Panc1 (cell line): ENCODE results near the gene EPYC. TPM values are rescaled to one million over a fixed set of nuclear protein-coding genes. Genes with fewer than 3 reads are reported as not detected.

ENCODE experiments used
- ATAC-seq: fragments of 200-7000 bp; cut with Tn5 transposase; 2 replicates; pipeline ENCODE4 v1.9.1; 2020; ENCODE audit warnings: mild to moderate bottlenecking, moderate library complexity
- BruUV-seq: library from RNA; stranded (reverse); fragments of 400-500 nt; replicated peaks from 2 replicates; lab custom pipeline; 2021; lab: Mats Ljungman, UMichigan
- CTCF ChIA-PET: fragments of 300-600 bp; sonication (Branson Sonifier 250); formaldehyde crosslinking; loops from one replicate; lab custom pipeline; 2022; ENCODE audit warnings: antibody characterized with exemption; lab: Charles Lee
- POLR2A ChIA-PET: fragments of 300-600 bp; sonication (Branson Sonifier 250); formaldehyde crosslinking; loops from one replicate; lab custom pipeline; 2022; ENCODE audit warnings: antibody characterized with exemption; lab: Charles Lee
- DNase-seq: peaks from one replicate; pipeline ENCODE4 v3.0.0-alpha.2; 2010; ENCODE audit warnings: low read depth, low spot score
- H3K27ac ChIP-seq: 2 replicates; pipeline ENCODE4 v1.5.1; 2011; ENCODE audit warnings: mild to moderate bottlenecking, low read length, inconsistent platforms
- H3K27me3 ChIP-seq: fragments of 200-500 bp; sonication (Bioruptor generic); 2 replicates; pipeline ENCODE4 v1.6.0; 2014; ENCODE audit warnings: low read length, inconsistent platforms; ENCODE audit not compliant: control insufficient read depth, insufficient read depth
- H3K36me3 ChIP-seq: fragments of 200-500 bp; sonication (Bioruptor generic); 2 replicates; pipeline ENCODE4 v1.5.1; 2014; ENCODE audit warnings: inconsistent platforms, mild to moderate bottlenecking, low read length, moderate library complexity; ENCODE audit not compliant: control insufficient read depth, insufficient read depth
- H3K4me1 ChIP-seq: 2 replicates; pipeline ENCODE4 v1.5.1; 2011; ENCODE audit warnings: inconsistent platforms, mild to moderate bottlenecking, low read length, moderate library complexity; ENCODE audit not compliant: control insufficient read depth, insufficient read depth
- H3K4me3 ChIP-seq, 2 experiments: 2 replicates each; pipeline ENCODE4 v1.5.1; 2011 to 2012; ENCODE audit warnings: low read depth in 2 of 2, low read length in 2 of 2, mild to moderate bottlenecking in 2 of 2, inconsistent platforms in 1 of 2, moderate library complexity in 1 of 2
- H3K9me3 ChIP-seq: fragments of 200-500 bp; sonication (Bioruptor generic); 2 replicates; pipeline ENCODE4 v1.5.1; 2014; ENCODE audit warnings: low read depth, mild to moderate bottlenecking, inconsistent platforms, low read length, moderate library complexity; ENCODE audit not compliant: control insufficient read depth, insufficient read depth
- POLR2AphosphoS5 ChIP-seq: IDR thresholded peaks from 2 replicates; pipeline ENCODE4 v1.6.1; 2012; ENCODE audit warnings: mild to moderate bottlenecking, low read depth, low read length, moderate library complexity
- SIN3A ChIP-seq: IDR thresholded peaks from 2 replicates; pipeline ENCODE4 v1.6.1; 2012; ENCODE audit warnings: low read depth, mild to moderate bottlenecking, low read length, moderate library complexity, borderline replicate concordance; ENCODE audit not compliant: insufficient read depth
- TCF7L2 ChIP-seq: IDR thresholded peaks from 2 replicates; pipeline ENCODE4 v1.6.1; 2011; ENCODE audit warnings: mild to moderate bottlenecking, low read depth, low read length, inconsistent platforms
- in situ Hi-C: cut with HindIII; loops from 2 replicates; pipeline ENCODE4 v1.10.0; 2016; ENCODE audit warnings: low sequenced_read_pairs, low pct_unique_long_range_greater_than_20kb
- intact Hi-C: fragments of 100-400 bp; cut with micrococcal nuclease; formaldehyde crosslinking; loops from one replicate; pipeline ENCODE4 v1.10.0; 2022; ENCODE audit not compliant: unreplicated experiment
- total RNA-seq: library from RNA; stranded (reverse); gene quantifications from one replicate; pipeline ENCODE4 v1.2.1, GENCODE V29; 2021; ENCODE audit not compliant: unreplicated experiment
- TF ChIP-seq, protein P1 (sequence below), 2 experiments: IDR thresholded peaks; 2 replicates each; pipeline ENCODE4 v1.6.1; 2011 to 2012; ENCODE audit warnings: low read depth in 2 of 2, control low read depth in 1 of 2, low read length in 1 of 2, mild to moderate bottlenecking in 1 of 2, moderate library complexity in 1 of 2; ENCODE audit not compliant: insufficient read depth in 1 of 2
- TF ChIP-seq, protein P2 (sequence below): fragments of 450-650 bp; IDR thresholded peaks from 2 replicates; pipeline ENCODE4 v1.5.1; 2017; ENCODE audit warnings: mild to moderate bottlenecking

Gene EPYC
- total RNA-seq, 1 experiment from 2014 or later, result not detected

DNA sequence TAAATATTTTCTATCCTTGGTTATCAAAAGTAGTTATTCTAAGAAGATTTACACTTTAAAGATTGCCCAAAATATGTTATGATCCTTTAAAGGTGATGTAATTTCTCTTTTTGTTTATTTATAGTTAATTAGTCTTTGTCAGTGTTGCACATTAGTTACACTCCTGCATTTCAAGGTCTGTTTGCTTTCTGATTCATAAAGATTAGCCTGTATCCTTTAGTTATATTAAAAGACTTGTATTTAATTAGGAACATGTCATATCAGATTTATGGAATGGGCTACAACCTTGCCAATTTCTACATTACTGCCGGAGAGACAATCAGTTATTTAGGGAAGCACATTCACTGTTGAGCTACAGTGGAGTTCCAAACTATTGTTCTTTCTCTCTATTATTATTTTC is 3.5 kb downstream of the EPYC start:
- Histone ChIP-seq H3K27ac (no peak overlapping the region), H3K9me3 (no peaks in the 10 kb centered on the region), H3K4me1 (no peaks in the 10 kb centered on the region), H3K27me3 (no peaks in the 10 kb centered on the region), H3K4me3 (no peak overlapping the region), H3K36me3 (no peaks in the 10 kb centered on the region; the same call in 1 of the 2 replicates)
- ChIA-PET CTCF (no interaction called here), POLR2A (no interaction called here)
- intact Hi-C loops, result no loop called here
- ATAC-seq, result no peak
- no peak for TF ChIP-seq TCF7L2
- TF ChIP-seq, protein P1, sequence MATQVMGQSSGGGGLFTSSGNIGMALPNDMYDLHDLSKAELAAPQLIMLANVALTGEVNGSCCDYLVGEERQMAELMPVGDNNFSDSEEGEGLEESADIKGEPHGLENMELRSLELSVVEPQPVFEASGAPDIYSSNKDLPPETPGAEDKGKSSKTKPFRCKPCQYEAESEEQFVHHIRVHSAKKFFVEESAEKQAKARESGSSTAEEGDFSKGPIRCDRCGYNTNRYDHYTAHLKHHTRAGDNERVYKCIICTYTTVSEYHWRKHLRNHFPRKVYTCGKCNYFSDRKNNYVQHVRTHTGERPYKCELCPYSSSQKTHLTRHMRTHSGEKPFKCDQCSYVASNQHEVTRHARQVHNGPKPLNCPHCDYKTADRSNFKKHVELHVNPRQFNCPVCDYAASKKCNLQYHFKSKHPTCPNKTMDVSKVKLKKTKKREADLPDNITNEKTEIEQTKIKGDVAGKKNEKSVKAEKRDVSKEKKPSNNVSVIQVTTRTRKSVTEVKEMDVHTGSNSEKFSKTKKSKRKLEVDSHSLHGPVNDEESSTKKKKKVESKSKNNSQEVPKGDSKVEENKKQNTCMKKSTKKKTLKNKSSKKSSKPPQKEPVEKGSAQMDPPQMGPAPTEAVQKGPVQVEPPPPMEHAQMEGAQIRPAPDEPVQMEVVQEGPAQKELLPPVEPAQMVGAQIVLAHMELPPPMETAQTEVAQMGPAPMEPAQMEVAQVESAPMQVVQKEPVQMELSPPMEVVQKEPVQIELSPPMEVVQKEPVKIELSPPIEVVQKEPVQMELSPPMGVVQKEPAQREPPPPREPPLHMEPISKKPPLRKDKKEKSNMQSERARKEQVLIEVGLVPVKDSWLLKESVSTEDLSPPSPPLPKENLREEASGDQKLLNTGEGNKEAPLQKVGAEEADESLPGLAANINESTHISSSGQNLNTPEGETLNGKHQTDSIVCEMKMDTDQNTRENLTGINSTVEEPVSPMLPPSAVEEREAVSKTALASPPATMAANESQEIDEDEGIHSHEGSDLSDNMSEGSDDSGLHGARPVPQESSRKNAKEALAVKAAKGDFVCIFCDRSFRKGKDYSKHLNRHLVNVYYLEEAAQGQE (IDR thresholded peaks at IDR 0.05; ENCODE audit: insufficient read depth in 1 of 2, low read depth in 2 of 2, low read length in 1 of 2), result no peak
- TF ChIP-seq, protein P2, sequence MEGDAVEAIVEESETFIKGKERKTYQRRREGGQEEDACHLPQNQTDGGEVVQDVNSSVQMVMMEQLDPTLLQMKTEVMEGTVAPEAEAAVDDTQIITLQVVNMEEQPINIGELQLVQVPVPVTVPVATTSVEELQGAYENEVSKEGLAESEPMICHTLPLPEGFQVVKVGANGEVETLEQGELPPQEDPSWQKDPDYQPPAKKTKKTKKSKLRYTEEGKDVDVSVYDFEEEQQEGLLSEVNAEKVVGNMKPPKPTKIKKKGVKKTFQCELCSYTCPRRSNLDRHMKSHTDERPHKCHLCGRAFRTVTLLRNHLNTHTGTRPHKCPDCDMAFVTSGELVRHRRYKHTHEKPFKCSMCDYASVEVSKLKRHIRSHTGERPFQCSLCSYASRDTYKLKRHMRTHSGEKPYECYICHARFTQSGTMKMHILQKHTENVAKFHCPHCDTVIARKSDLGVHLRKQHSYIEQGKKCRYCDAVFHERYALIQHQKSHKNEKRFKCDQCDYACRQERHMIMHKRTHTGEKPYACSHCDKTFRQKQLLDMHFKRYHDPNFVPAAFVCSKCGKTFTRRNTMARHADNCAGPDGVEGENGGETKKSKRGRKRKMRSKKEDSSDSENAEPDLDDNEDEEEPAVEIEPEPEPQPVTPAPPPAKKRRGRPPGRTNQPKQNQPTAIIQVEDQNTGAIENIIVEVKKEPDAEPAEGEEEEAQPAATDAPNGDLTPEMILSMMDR, result no peak
- TF ChIP-seq POLR2AphosphoS5, result no peak
- no peak for TF ChIP-seq SIN3A
- BruUV-seq, result no TSS peak
- DNase-seq, result no peak
- in situ Hi-C loops, result no loop called here

DNA sequence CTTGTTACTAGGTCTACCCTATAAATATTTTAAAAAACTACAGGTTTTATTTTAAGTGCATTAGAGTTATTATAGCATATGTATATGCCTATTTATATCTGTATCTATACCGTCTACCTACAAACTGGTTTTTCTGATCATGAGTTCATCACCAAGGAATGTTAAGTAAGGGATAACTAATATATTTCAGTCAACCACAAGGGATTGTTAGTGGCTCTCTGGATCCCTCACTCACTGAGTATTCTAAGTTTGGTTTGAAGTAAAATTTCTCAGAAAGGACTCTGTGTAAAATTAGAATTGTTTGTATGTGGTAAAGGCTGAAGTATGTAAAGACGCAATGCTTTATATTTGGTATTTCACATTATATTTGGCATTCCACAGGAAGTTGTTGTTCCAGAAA is 4.8 kb downstream of the EPYC start:
- BruUV-seq, result no TSS peak
- ATAC-seq, result no peak
- ChIA-PET CTCF (no interaction called here), POLR2A (no interaction called here)
- Histone ChIP-seq H3K4me1 (no peaks in the 10 kb centered on the region), H3K36me3 (no peaks in the 10 kb centered on the region; the same call in 1 of the 2 replicates), H3K27ac (no peak overlapping the region), H3K27me3 (no peaks in the 10 kb centered on the region), H3K4me3 (no peak overlapping the region), H3K9me3 (no peaks in the 10 kb centered on the region)
- in situ Hi-C loops (no loop called here), intact Hi-C loops (no loop called here)
- no peak for DNase-seq
- no peak for TF ChIP-seq POLR2AphosphoS5
- TF ChIP-seq, protein P1 (IDR thresholded peaks at IDR 0.05; ENCODE audit: insufficient read depth in 1 of 2, low read depth in 2 of 2, low read length in 1 of 2), result no peak
